ENCODE measurements around the gene MMEL1.

- TF ChIP-seq CTCF (conservative IDR thresholded peaks at IDR 0.05) = no peak
- TF ChIP-seq ZFX (IDR thresholded peaks at IDR 0.05) = no peak
Observed at GRCh38 chr1:2566101-2567045, 66.4 kb downstream of the MMEL1 start.

All from C4-2B (cell line).